SK-N-MC (cell line): Measurements from ENCODE around the gene QKI.

Source experiments
- EZH2 ChIP-seq: fragments of 200-600 bp; sonication (generic); IDR thresholded peaks from one replicate; pipeline ENCODE4 v1.6.1; 2017; ENCODE audit warnings: antibody characterized with exemption
- POLR2AphosphoS5 ChIP-seq: IDR thresholded peaks from 2 replicates; pipeline ENCODE4 v1.6.1; 2012; ENCODE audit warnings: mild to moderate bottlenecking, low read depth, low read length, borderline replicate concordance

GRCh38 chr6:163461696-163462095 is 47.2 kb downstream of the QKI start:
- no peak for TF ChIP-seq EZH2
- no peak for TF ChIP-seq POLR2AphosphoS5
